Measurements from ENCODE around the gene RTL10.

The RTL10 gene

DNA sequence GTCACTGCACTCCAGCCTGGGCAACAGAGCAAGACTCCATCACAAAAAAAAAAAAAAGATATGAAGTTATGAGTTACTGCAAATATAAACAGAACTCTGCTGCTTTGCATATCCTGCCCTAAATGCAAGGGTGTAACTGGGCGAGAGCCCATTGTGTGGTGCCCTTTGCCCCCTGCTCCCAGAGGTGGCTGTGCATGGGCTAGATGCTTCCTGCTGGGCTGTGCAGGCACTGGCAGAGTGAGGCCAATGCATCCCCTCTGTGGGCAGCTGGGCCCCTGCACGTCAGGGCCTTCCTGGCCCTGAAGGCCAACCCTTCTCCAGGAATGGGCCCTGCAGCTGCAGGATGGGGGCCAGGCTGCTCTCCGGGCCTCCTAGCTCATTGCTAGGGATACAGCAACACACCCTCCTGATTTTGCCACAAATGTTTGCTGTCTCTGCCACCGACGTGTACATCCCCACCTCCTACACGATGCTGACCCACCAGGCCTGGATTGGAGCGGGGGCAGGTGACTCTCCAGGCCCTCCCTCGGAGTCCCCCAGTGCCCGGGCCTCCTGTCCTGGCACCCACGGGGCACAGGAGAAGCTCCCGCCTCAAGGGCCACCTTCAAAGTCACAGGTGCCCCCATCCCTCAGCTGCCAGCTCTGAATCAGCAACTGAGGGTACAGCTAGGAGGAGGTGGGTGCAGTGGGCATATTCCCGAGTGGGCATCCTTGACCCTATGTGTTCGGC, 46.2 kb upstream of the RTL10 start:
- TF ChIP-seq CTCF (conservative IDR thresholded peaks at IDR 0.05): no peak
- no peak overlapping the region for H3K27ac ChIP-seq

GRCh38 chr22:19898831-19899567, 44.3 kb upstream of the RTL10 start:
- no peak overlapping the region for H3K27ac ChIP-seq
- TF ChIP-seq CTCF (conservative IDR thresholded peaks at IDR 0.05): no peak

DNA sequence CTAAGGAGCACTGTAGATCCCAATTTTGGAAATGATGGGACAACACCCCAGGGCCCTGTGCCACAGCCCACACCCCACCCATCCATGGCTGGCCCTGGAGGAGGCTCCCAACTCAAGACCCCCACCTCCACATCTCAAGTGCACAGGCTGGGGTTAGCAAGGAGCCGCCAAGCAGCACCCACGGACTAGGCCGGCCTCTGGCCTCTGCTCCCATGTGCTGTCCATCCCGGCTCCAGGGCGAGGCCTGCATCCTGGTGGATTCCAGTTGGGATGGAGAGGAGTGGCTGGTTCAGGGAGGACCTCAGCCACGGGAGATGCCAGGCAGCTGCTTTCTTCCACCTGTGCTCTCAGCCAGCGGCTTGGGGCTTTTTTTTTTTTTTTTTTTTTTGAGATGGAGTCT, 43.5 kb upstream of the RTL10 start:
- no peak overlapping the region for H3K27ac ChIP-seq
- no peak for TF ChIP-seq CTCF (conservative IDR thresholded peaks at IDR 0.05)

DNA sequence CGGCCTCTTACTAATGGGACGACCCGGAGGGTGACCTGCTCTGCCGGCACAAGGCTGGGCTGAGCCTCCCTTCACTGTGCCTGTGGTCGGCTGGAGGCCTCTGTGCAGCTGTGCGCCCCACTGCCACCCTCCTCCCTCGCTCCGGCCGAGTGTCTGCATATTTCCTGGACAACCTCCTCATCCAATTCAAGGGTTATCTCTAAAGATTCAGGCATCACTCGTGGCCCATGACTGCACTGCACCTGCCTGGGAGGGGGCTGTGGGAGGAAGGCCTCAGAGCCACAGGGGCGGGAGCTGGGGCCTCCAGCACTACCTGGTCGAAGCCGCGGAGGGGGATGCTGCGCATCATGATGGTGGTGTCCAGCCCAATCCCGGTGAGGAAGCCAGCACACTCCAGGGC, 43.1 kb upstream of the RTL10 start:
- no peak overlapping the region for H3K27ac ChIP-seq
- no peak for TF ChIP-seq CTCF (conservative IDR thresholded peaks at IDR 0.05)

- no peak overlapping the region for H3K27ac ChIP-seq
- peak; percentile 25; the same call in 1 of the 2 replicates for TF ChIP-seq CTCF (conservative IDR thresholded peaks at IDR 0.05)
Measured at GRCh38 chr22:19896665-19897355, 42.1 kb upstream of the RTL10 start.

DNA sequence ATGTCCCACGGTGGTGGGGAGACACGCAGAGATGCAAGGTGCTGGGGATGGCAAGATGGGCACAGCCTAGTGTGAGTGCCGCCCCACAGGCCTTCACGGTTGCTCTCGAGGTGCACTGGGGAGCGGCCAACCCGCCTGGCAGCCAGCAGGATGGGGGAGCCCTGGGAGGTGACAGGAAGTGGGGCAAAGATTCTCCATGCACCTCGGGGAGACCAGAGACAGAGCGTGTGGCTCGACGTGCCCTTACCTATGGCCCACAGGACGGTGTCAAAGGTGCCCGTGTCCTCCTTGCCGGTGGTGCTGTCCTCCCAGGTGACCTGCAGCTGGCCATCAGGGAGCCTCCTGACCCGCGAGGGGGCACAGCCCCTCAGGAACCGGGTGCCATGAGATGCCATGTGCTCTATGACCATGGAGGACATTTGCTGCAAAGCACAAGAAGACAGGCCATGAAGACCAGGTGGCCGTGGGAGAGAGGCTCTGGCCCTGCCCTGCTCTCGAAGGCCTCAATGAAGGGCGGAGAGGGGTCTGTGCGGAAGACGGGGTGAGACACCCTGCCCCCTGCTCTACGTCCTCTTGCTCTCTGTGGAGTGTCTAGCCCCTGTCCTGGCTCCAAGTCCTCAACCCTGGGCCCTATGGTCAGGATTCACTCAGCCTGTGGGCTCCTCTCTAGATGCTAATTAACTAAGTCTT, 40.6 kb upstream of the RTL10 start:
- TF ChIP-seq CTCF (conservative IDR thresholded peaks at IDR 0.05): no peak
- no peak overlapping the region for H3K27ac ChIP-seq

DNA sequence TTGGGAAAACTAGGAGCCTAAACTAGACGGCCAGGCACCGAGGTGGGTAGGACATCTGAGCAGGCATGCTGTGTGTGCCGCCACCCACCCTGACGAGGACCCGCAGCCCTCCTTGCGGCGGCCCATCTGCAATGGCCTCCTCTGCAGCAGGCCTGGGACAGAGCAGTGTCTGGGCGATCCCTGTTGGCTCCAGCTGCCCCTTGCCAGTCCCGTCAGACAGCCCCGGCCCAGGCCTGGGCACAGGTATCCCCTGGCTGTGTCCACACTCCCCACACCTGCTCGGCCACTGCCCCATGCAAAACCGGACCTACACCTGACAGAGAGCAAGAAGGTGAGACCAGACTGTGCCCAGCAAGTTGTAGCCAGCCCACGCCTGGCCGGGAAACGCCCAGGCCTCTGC, 38.7 kb upstream of the RTL10 start:
- TF ChIP-seq CTCF (conservative IDR thresholded peaks at IDR 0.05): no peak
- no peak overlapping the region for H3K27ac ChIP-seq
